ENCODE data around the gene UQCRHL. TPM values are rescaled to one million over a fixed set of nuclear protein-coding genes. Genes with fewer than 3 reads are reported as not detected.
"Not testable (repeated sequence)": the region's sequence is repeated elsewhere in the genome, so short reads cannot be mapped to it uniquely, and the experiment has no call there.

The UQCRHL gene
- total RNA-seq, 4 donors from 2014 or later, result 0.40 to 1.4 (median 0.85) TPM

DNA sequence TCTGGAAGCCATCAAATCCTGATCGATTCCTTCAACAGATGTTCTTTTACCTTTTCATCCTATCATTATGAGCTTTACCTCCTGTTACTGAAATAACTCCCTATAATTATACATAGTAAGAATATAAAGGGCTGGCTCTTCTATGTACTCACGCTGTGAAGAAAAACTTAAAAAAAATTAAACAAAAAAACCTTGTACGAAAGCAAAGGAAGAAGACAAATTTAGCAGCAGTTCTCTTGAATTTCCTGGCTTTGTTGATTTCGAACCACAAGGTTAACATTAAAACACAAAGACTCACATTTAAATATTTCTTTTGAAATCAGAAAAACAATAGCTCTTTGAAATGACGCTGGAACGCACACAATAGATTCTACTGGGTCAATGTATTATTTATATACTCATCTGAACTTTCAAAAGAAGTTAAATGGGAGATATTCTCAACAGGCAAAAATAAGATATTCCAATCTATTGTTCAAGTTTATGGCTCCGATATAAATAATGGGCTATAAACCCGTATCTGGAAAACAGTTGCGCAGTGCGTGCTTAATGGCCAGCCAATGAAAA, 26.5 kb upstream of the UQCRHL start:
- H3K4me3 ChIP-seq, result peak overlapping the region; percentile 63 to 90
- no peaks in the 10 kb centered on the region for H3K36me3 ChIP-seq
- no peaks in the 10 kb centered on the region for H3K9me3 ChIP-seq
- peak overlapping the region; percentile 95 to 100 (median 100) for H3K27ac ChIP-seq
- TF ChIP-seq POLR2A (IDR thresholded peaks at IDR 0.05) (no peak), POLR2AphosphoS5 (IDR thresholded peaks at IDR 0.05) (peak; percentile 13)
- H3K4me1 ChIP-seq, result peaks cover 0 to 45% (median 4%) of the 10 kb centered on the region in 3 donors
- WGBS, 2 donors (ENCODE audit: low coverage in 1 of 2), result 1% methylated on average over 10 of the region's 10 CpGs
- H3K27me3 ChIP-seq, result no peaks in the 10 kb centered on the region
- ATAC-seq, result no peak

DNA sequence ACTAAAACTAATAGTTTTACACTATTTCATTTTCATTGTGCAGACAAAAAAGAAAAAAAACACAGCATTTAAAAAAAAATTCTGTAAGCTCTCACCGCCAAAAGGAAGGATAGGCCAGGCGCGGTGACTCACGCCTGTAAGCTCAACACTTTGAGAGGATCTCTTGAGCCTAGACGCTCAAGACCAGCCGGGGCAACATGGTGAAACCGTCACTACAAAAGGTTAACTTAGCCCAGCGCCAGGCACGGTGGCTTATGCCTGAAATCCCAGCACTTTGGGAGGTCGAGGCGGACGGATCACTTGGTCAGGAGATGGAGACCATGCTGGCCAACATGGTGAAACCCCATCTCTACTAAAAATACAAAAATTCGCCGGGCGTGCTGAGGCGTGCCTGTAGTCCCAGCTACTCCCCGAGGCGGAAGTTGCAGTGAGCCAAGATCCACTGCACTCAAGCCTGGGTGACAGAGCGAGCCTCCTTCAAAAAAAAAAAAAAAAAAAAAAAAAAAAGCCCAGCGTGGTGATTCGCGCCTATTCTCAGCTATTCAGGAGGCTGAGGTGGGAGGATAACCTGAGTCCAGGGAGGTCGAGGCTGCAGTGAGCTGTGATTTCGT, 25.7 kb upstream of the UQCRHL start:
- H3K4me3 ChIP-seq, result peak overlapping the region in 1 of 2 donors; percentile 90
- H3K27me3 ChIP-seq, result no peaks in the 10 kb centered on the region
- 48 to 77% methylated on average over 14 of the region's 24 CpGs for WGBS, 2 donors (ENCODE audit: low coverage in 1 of 2)
- H3K9me3 ChIP-seq, result no peaks in the 10 kb centered on the region
- H3K27ac ChIP-seq, result peak overlapping the region; percentile 71 to 100 (median 98)
- H3K4me1 ChIP-seq, result peaks cover 0 to 45% (median 4%) of the 10 kb centered on the region in 3 donors
- ATAC-seq, result no peak
- no peaks in the 10 kb centered on the region for H3K36me3 ChIP-seq
- TF ChIP-seq POLR2A (IDR thresholded peaks at IDR 0.05) (no peak), POLR2AphosphoS5 (IDR thresholded peaks at IDR 0.05) (no peak)
- TF ChIP-seq, protein P1, sequence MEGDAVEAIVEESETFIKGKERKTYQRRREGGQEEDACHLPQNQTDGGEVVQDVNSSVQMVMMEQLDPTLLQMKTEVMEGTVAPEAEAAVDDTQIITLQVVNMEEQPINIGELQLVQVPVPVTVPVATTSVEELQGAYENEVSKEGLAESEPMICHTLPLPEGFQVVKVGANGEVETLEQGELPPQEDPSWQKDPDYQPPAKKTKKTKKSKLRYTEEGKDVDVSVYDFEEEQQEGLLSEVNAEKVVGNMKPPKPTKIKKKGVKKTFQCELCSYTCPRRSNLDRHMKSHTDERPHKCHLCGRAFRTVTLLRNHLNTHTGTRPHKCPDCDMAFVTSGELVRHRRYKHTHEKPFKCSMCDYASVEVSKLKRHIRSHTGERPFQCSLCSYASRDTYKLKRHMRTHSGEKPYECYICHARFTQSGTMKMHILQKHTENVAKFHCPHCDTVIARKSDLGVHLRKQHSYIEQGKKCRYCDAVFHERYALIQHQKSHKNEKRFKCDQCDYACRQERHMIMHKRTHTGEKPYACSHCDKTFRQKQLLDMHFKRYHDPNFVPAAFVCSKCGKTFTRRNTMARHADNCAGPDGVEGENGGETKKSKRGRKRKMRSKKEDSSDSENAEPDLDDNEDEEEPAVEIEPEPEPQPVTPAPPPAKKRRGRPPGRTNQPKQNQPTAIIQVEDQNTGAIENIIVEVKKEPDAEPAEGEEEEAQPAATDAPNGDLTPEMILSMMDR (IDR thresholded peaks at IDR 0.05), result no peak

DNA sequence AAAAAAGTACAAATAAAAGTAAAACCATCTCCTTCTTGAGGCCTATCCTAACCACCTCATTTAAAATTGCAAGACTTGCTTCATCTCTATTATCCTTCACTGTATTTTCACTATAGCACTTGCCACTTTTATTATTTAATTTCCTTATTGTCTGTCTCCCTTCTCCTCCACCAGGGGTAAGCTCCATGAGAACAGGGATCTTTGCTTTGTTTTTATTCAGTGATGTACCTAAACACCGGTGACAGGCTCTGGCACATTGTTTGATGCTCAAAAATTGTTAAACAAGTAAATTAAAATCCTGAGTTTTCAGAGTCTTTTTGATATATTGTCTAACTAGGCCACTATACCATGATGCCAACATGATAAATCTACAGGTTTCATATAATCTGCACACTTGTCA, 22.8 kb upstream of the UQCRHL start:
- Histone ChIP-seq H3K36me3 (no peaks in the 10 kb centered on the region), H3K27me3 (no peaks in the 10 kb centered on the region), H3K4me3 (no peak overlapping the region), H3K27ac (peak overlapping the region in 1 of 4 donors; percentile 100), H3K4me1 (peaks cover 0 to 44% (median 4%) of the 10 kb centered on the region in 3 donors), H3K9me3 (no peaks in the 10 kb centered on the region)
- WGBS, 2 donors (ENCODE audit: low coverage in 1 of 2), result 44 to 90% methylated on average over 1 of the region's 1 CpG
- no peak for ATAC-seq
- TF ChIP-seq, protein P1 (IDR thresholded peaks at IDR 0.05), result no peak
- TF ChIP-seq POLR2AphosphoS5 (IDR thresholded peaks at IDR 0.05), result no peak
- TF ChIP-seq POLR2A (IDR thresholded peaks at IDR 0.05), result no peak
- TF ChIP-seq EP300 (IDR thresholded peaks at IDR 0.05), result no peak

DNA sequence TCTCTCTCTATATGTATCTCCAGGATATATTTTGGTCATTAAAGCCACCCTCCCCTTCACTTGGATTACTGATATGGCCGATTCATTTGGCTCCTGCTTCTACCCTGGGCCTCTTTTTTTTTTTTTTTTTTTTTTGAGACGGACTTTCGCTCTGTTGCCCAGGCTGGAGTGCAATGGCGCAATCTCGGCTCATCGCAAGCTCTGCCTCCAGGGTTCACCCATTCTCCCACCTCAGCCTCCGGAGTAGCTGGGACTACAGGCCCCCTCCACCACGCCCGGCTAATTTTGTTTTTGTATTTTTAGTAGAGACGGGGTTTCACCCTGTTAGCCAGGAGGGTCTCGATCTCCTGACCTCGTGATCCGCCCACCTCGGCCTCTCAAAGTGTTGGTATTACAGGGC, 21.5 kb upstream of the UQCRHL start:
- not testable (repeated sequence) for ATAC-seq, H3K36me3 ChIP-seq, H3K27ac ChIP-seq, H3K4me3 ChIP-seq, H3K27me3 ChIP-seq, H3K9me3 ChIP-seq
- peaks cover 0 to 49% (median 4%) of the 10 kb centered on the region in 3 donors for H3K4me1 ChIP-seq
- 87% methylated on average over 11 of the region's 14 CpGs; no CpG with 5 or more reads in 1 of the 2 donors for whole genome bisulfite sequencing, 2 donors (ENCODE audit: low coverage in 1 of 2)

DNA sequence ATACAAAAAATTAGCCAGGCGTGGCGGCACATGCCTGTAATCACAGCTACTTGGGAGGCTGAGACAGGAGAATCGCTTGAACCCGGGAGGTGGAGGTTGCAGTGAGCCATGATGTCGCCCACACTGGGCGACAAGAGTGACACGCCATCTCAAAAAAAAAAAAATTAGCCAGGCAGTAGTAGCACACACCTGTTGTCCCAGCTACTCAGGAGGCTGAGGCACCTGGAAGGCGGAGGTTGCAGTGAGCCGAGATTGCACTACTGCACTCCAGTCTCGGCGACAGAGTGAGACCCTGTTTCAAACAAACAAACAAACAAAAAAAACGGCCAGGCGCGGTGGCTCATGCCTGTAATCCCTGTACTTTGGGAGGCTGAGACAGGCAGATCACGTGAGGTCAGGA, 20.1 kb upstream of the UQCRHL start:
- WGBS, 2 donors (ENCODE audit: low coverage in 1 of 2), result 89% methylated on average over 11 of the region's 15 CpGs; no CpG with 5 or more reads in 1 of the 2 donors
- H3K4me1 ChIP-seq, result peaks cover 0 to 42% (median 3%) of the 10 kb centered on the region in 3 donors
- H3K4me3 ChIP-seq, H3K9me3 ChIP-seq, ATAC-seq, H3K27ac ChIP-seq, H3K27me3 ChIP-seq, H3K36me3 ChIP-seq: not testable (repeated sequence)

DNA sequence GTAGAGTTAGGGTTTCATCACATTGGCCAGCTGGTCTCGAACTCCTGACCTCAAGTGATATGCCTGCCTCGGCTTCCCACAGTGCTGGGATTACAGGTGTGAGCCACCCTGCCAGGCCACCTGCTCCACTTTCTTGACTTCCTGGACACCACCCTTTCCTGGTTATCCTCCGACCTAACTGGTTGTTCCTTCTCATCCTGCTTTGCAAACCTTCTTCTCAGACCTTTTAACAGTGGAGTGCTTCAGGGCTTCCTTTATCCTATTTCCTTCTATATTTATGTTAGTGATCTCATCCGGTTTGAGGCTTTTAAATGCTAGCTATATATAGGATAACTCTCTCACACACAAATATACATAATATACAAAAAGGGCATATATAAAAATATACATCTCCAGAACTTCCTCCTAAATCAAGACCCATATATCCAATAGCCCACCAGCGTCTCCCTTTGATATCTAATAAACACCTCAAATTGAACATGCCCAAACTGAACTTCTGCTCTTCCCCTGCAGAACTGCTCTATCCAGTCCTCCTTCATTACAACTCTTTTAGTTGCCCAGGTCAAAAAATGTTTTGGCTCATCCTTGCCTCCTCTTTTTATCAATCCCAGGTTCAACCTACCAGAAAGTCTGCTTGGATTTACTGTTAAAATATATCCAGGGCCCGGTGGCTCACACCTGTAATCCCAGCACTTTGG, 19.5 kb upstream of the UQCRHL start:
- no peaks in the 10 kb centered on the region for H3K9me3 ChIP-seq
- no peak for ATAC-seq
- TF ChIP-seq, protein P1 (IDR thresholded peaks at IDR 0.05), result no peak
- TF ChIP-seq POLR2A (IDR thresholded peaks at IDR 0.05) (no peak), EP300 (IDR thresholded peaks at IDR 0.05) (no peak), POLR2AphosphoS5 (IDR thresholded peaks at IDR 0.05) (no peak)
- no peak overlapping the region for H3K4me3 ChIP-seq
- H3K27me3 ChIP-seq, result no peaks in the 10 kb centered on the region
- peaks cover 0 to 35% (median 0%) of the 10 kb centered on the region in 3 donors for H3K4me1 ChIP-seq
- H3K36me3 ChIP-seq, result no peaks in the 10 kb centered on the region
- no peak overlapping the region for H3K27ac ChIP-seq
- WGBS, 2 donors (ENCODE audit: low coverage in 1 of 2), result 88% methylated on average over 5 of the region's 6 CpGs; no CpG with 5 or more reads in 1 of the 2 donors
